Kidney epithelial cell (primary cell): ENCODE measurements around the gene ZNF597. TPM values are rescaled to one million over a fixed set of nuclear protein-coding genes. Genes with fewer than 3 reads are reported as not detected.
"Not testable (repeated sequence)": the region's sequence is repeated elsewhere in the genome, so short reads cannot be mapped to it uniquely, and the experiment has no call there.

Experiments
- DNase-seq: peaks from one replicate; pipeline ENCODE4 v3.0.0-alpha.2; 2010; ENCODE audit warnings: low read depth
- H3K27me3 ChIP-seq: 2 replicates; pipeline ENCODE4 v1.6.0; 2011; ENCODE audit warnings: low read length; ENCODE audit not compliant: control insufficient read depth, insufficient read depth
- H3K36me3 ChIP-seq: 2 replicates; pipeline ENCODE4 v1.5.1; 2011; ENCODE audit warnings: low read length; ENCODE audit not compliant: control insufficient read depth, insufficient read depth
- H3K4me3 ChIP-seq: 2 replicates; pipeline ENCODE4 v1.5.1; 2011; ENCODE audit warnings: low read depth, mild to moderate bottlenecking, control low read depth, low read length
- CTCF ChIP-seq: IDR thresholded peaks from 2 replicates; pipeline ENCODE4 v1.5.1; 2011; ENCODE audit warnings: mild to moderate bottlenecking, moderate library complexity, low read length, control low read depth, inconsistent platforms; ENCODE audit not compliant: insufficient read depth, poor library complexity, severe bottlenecking
- total RNA-seq: library from RNA; depleted of rRNA; stranded (reverse); fragments of >200 nt; gene quantifications from 2 replicates; pipeline ENCODE4 v1.2.3, GENCODE V29; 2015

ZNF597 gene
- total RNA-seq, 1 donor from 2014 or later = 1.7 TPM

GRCh38 chr16:3475604-3476375, 32.5 kb upstream of the ZNF597 start:
- no peaks in the 10 kb centered on the region for H3K27me3 ChIP-seq
- no peak for DNase-seq
- H3K36me3 ChIP-seq = no peaks in the 10 kb centered on the region
- TF ChIP-seq CTCF = no peak
- no peak overlapping the region for H3K4me3 ChIP-seq

GRCh38 chr16:3474870-3475269, 31.6 kb upstream of the ZNF597 start:
- not testable (repeated sequence) for H3K4me3 ChIP-seq, DNase-seq, H3K27me3 ChIP-seq, H3K36me3 ChIP-seq

GRCh38 chr16:3474136-3474779, 31.0 kb upstream of the ZNF597 start:
- no peak for TF ChIP-seq CTCF
- Histone ChIP-seq H3K27me3 (no peaks in the 10 kb centered on the region), H3K36me3 (no peaks in the 10 kb centered on the region), H3K4me3 (no peak overlapping the region)
- DNase-seq = no peak

- not testable (repeated sequence) for DNase-seq, H3K27me3 ChIP-seq, H3K36me3 ChIP-seq, H3K4me3 ChIP-seq
Measured at GRCh38 chr16:3473596-3473943, 30.3 kb upstream of the ZNF597 start.

- Histone ChIP-seq H3K4me3 (no peak overlapping the region), H3K27me3 (no peaks in the 10 kb centered on the region), H3K36me3 (no peaks in the 10 kb centered on the region)
- no peak for TF ChIP-seq CTCF
- no peak for DNase-seq
Measured at GRCh38 chr16:3472878-3473595, 29.7 kb upstream of the ZNF597 start.

GRCh38 chr16:3471518-3472176, 28.3 kb upstream of the ZNF597 start:
- DNase-seq = no peak
- Histone ChIP-seq H3K36me3 (no peaks in the 10 kb centered on the region), H3K27me3 (no peaks in the 10 kb centered on the region), H3K4me3 (no peak overlapping the region)
- TF ChIP-seq CTCF = no peak
